Suppressor macrophage treated with lipopolysaccharide for 1 hour (primary cell): ENCODE data around the gene TF.
"Not testable (repeated sequence)": the region's sequence is repeated elsewhere in the genome, so short reads cannot be mapped to it uniquely, and the experiment has no call there.

Source experiments
- DNase-seq, 3 donors: peaks; one replicate each; pipeline ENCODE4 v3.0.0-alpha.2; 2020 to 2022

TF gene

GRCh38 chr3:133745981-133746711, at the start of gene TF:
TSS of gene TF (plus strand) at chr3:133746393. CDS start at chr3:133746441, 48 bp downstream.
- DNase-seq: no peak

GRCh38 chr3:133697960-133698359, 48.2 kb upstream of the TF start:
- DNase-seq: no peak

GRCh38 chr3:133699467-133699866, 46.7 kb upstream of the TF start:
- no peak for DNase-seq

- DNase-seq: no peak
Observed at GRCh38 chr3:133699903-133700302, 46.3 kb upstream of the TF start.

GRCh38 chr3:133700351-133700750, 45.8 kb upstream of the TF start:
- DNase-seq: no peak

GRCh38 chr3:133701435-133702358, 44.5 kb upstream of the TF start:
- DNase-seq: no peak

GRCh38 chr3:133703915-133704314, 42.3 kb upstream of the TF start:
- no peak for DNase-seq

GRCh38 chr3:133706033-133706432, 40.2 kb upstream of the TF start:
- DNase-seq: no peak

GRCh38 chr3:133709139-133709750, 36.9 kb upstream of the TF start:
- DNase-seq: peak; percentile 28 to 55 (median 35)

- DNase-seq: peak in 1 of 3 donors; percentile 10
Observed at GRCh38 chr3:133711013-133711412, 35.2 kb upstream of the TF start.

GRCh38 chr3:133712017-133712416, 34.2 kb upstream of the TF start:
- no peak for DNase-seq

GRCh38 chr3:133713347-133713746, 32.8 kb upstream of the TF start:
- DNase-seq: no peak

- no peak for DNase-seq
Observed at GRCh38 chr3:133717424-133717823, 28.8 kb upstream of the TF start.

- no peak for DNase-seq
Observed at GRCh38 chr3:133722935-133723334, 23.3 kb upstream of the TF start.

- DNase-seq: no peak
Observed at GRCh38 chr3:133730993-133731392, 15.2 kb upstream of the TF start.

GRCh38 chr3:133732231-133732630, 14.0 kb upstream of the TF start:
- not testable (repeated sequence) for DNase-seq

GRCh38 chr3:133733226-133733625, 13.0 kb upstream of the TF start:
- no peak for DNase-seq

- DNase-seq: no peak
Observed at GRCh38 chr3:133734305-133734704, 11.9 kb upstream of the TF start.

GRCh38 chr3:133742351-133743091, 3.7 kb upstream of the TF start:
- no peak for DNase-seq

GRCh38 chr3:133744241-133744640, 2.0 kb upstream of the TF start:
- DNase-seq: no peak

GRCh38 chr3:133745108-133745507, 1.1 kb upstream of the TF start:
- DNase-seq: no peak

GRCh38 chr3:133746712-133747066, 496 bp downstream of the TF start:
- no peak for DNase-seq

- no peak for DNase-seq
Observed at GRCh38 chr3:133747373-133747772, 1.2 kb downstream of the TF start.
